ENCODE results near the gene SKIL.
A peak's percentile ranks its signal among the peaks of the same experiment; 100 is the strongest.
"Not testable (repeated sequence)": the region's sequence is repeated elsewhere in the genome, so short reads cannot be mapped to it uniquely, and the experiment has no call there.

SKIL gene

GRCh38 chr3:170338690-170339340 lies 18.7 kb upstream of the SKIL start:
- Histone ChIP-seq H3K27ac (no peak overlapping the region), H3K4me2 (no peak overlapping the region), H2AFZ (ENCODE audit: low read depth) (no peak overlapping the region), H3K79me2 (ENCODE audit: insufficient read depth, low read depth) (no peaks in the 10 kb centered on the region), H3K4me3 (IDR thresholded peaks at IDR 0.05; ENCODE audit: insufficient read depth, low read depth, low read length) (no peak overlapping the region), H3K4me1 (ENCODE audit: low read depth, poor library complexity, severe bottlenecking) (no peaks in the 10 kb centered on the region), H3K36me3 (ENCODE audit: insufficient read depth) (no peaks in the 10 kb centered on the region), H4K20me1 (ENCODE audit: insufficient read depth) (no peaks in the 10 kb centered on the region), H3K9ac (no peak overlapping the region), H3K27me3 (ENCODE audit: insufficient read depth, low read depth) (no peaks in the 10 kb centered on the region)
- TF ChIP-seq, protein P1, sequence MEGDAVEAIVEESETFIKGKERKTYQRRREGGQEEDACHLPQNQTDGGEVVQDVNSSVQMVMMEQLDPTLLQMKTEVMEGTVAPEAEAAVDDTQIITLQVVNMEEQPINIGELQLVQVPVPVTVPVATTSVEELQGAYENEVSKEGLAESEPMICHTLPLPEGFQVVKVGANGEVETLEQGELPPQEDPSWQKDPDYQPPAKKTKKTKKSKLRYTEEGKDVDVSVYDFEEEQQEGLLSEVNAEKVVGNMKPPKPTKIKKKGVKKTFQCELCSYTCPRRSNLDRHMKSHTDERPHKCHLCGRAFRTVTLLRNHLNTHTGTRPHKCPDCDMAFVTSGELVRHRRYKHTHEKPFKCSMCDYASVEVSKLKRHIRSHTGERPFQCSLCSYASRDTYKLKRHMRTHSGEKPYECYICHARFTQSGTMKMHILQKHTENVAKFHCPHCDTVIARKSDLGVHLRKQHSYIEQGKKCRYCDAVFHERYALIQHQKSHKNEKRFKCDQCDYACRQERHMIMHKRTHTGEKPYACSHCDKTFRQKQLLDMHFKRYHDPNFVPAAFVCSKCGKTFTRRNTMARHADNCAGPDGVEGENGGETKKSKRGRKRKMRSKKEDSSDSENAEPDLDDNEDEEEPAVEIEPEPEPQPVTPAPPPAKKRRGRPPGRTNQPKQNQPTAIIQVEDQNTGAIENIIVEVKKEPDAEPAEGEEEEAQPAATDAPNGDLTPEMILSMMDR (conservative IDR thresholded peaks at IDR 0.05; ENCODE audit: low read depth, low read length), result no peak

DNA sequence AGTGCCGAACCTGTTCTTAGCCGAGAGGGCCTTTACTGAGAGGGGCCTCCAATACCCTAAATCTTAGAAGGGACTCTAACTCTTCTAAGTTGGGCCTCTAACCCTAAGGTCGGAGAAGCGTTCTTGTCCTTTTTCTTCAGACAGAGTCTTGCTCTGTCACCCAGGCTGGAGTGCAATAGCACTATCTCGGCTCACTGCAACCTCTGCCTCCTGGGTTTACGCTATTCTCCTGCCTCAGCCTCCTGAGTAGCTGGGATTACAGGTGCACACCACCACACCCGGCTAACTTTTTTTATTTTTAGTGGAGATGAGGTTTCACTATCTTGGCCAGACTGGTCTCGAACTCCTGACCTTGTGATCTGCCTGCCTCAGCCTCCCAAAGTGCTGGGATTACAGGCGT lies 15.2 kb upstream of the SKIL start:
- H3K79me2 ChIP-seq (ENCODE audit: insufficient read depth, low read depth); H2AFZ ChIP-seq (ENCODE audit: low read depth): not testable (repeated sequence)

DNA sequence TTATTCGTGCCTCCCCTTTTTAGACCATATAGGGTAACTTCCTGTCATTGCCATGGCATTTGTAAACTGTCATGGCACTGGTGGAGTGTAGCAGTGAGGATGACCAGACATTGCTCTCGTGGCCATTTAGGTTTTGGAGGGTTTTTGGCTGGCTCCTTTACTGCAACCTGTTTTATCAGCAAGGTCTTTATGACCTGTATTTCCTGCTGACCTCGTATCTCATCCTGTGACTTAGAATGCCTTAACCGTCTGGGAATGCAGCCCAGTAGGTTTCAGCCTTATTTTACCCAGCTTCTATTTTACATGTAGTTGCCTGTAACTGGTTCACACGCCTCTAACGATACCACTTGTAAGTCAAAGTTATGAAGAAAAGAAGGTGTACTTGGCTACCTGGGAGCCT lies 13.7 kb upstream of the SKIL start:
- not testable (repeated sequence) for H3K27ac ChIP-seq; H3K4me2 ChIP-seq; H4K20me1 ChIP-seq (ENCODE audit: insufficient read depth); H3K79me2 ChIP-seq (ENCODE audit: insufficient read depth, low read depth); H3K27me3 ChIP-seq (ENCODE audit: insufficient read depth, low read depth); H3K9ac ChIP-seq; H3K36me3 ChIP-seq (ENCODE audit: insufficient read depth); H3K4me3 ChIP-seq (IDR thresholded peaks at IDR 0.05; ENCODE audit: insufficient read depth, low read depth, low read length); H2AFZ ChIP-seq (ENCODE audit: low read depth)
- H3K4me1 ChIP-seq (ENCODE audit: low read depth, poor library complexity, severe bottlenecking), result peaks cover 14% of the 10 kb centered on the region

More for the DNA sequence above, 15.2 kb upstream of the SKIL start:
- H3K27ac ChIP-seq; H3K36me3 ChIP-seq (ENCODE audit: insufficient read depth); H3K4me2 ChIP-seq; H4K20me1 ChIP-seq (ENCODE audit: insufficient read depth); H3K4me3 ChIP-seq (IDR thresholded peaks at IDR 0.05; ENCODE audit: insufficient read depth, low read depth, low read length); H3K9ac ChIP-seq; H3K27me3 ChIP-seq (ENCODE audit: insufficient read depth, low read depth): not testable (repeated sequence)
- peaks cover 14% of the 10 kb centered on the region for H3K4me1 ChIP-seq (ENCODE audit: low read depth, poor library complexity, severe bottlenecking)

- Histone ChIP-seq H2AFZ (ENCODE audit: low read depth) (peak overlapping the region; percentile 48), H3K4me1 (ENCODE audit: low read depth, poor library complexity, severe bottlenecking) (peaks cover 14% of the 10 kb centered on the region), H3K79me2 (ENCODE audit: insufficient read depth, low read depth) (no peaks in the 10 kb centered on the region), H3K9ac (no peak overlapping the region; the same call in 1 of the 2 replicates), H3K27me3 (ENCODE audit: insufficient read depth, low read depth) (no peaks in the 10 kb centered on the region; the same call in 1 of the 2 replicates), H3K27ac (peak overlapping the region; percentile 22; the same call in 1 of the 2 replicates), H3K4me2 (peak overlapping the region; percentile 8; the same call in 1 of the 2 replicates), H4K20me1 (ENCODE audit: insufficient read depth) (no peaks in the 10 kb centered on the region), H3K4me3 (IDR thresholded peaks at IDR 0.05; ENCODE audit: insufficient read depth, low read depth, low read length) (no peak overlapping the region), H3K36me3 (ENCODE audit: insufficient read depth) (no peaks in the 10 kb centered on the region)
- TF ChIP-seq, protein P1 (conservative IDR thresholded peaks at IDR 0.05; ENCODE audit: low read depth, low read length), result no peak
Observed at GRCh38 chr3:170344971-170345370, 12.5 kb upstream of the SKIL start.

GRCh38 chr3:170346481-170347392 lies 10.8 kb upstream of the SKIL start:
- Histone ChIP-seq H3K4me1 (ENCODE audit: low read depth, poor library complexity, severe bottlenecking) (peaks cover 19% of the 10 kb centered on the region), H3K27me3 (ENCODE audit: insufficient read depth, low read depth) (no peaks in the 10 kb centered on the region; the same call in 1 of the 2 replicates), H3K4me2 (no peak overlapping the region), H3K36me3 (ENCODE audit: insufficient read depth) (no peaks in the 10 kb centered on the region), H3K27ac (no peak overlapping the region), H2AFZ (ENCODE audit: low read depth) (no peak overlapping the region), H3K79me2 (ENCODE audit: insufficient read depth, low read depth) (no peaks in the 10 kb centered on the region), H3K4me3 (IDR thresholded peaks at IDR 0.05; ENCODE audit: insufficient read depth, low read depth, low read length) (no peak overlapping the region), H4K20me1 (ENCODE audit: insufficient read depth) (no peaks in the 10 kb centered on the region), H3K9ac (no peak overlapping the region)
- TF ChIP-seq, protein P1 (conservative IDR thresholded peaks at IDR 0.05; ENCODE audit: low read depth, low read length), result no peak
